Gastrocnemius medialis (tissue), 4 donors: Measurements from ENCODE around the gene RNF213. TPM values are rescaled to one million over a fixed set of nuclear protein-coding genes. Genes with fewer than 3 reads are reported as not detected.

ENCODE experiments used
- ATAC-seq, 2 donors: fragments of 150-250 bp; one replicate each; pipeline ENCODE4 v1.9.1; 2016
- DNase-seq, 2 donors: peaks; one replicate each; pipeline ENCODE4 v3.0.0-alpha.2; 2019
- H3K27ac ChIP-seq, 4 donors: fragments of 200-600 bp; sonication (generic); 1 replicate in 1 of 4; 2 replicates in 3 of 4; pipeline ENCODE4 v1.5.1; 2016 to 2018; ENCODE audit warnings: mild to moderate bottlenecking in 2 of 4, moderate library complexity in 1 of 4
- H3K27me3 ChIP-seq, 3 donors: fragments of 200-600 bp; sonication (generic) in 2 of 3; 1 replicate in 1 of 3; 2 replicates in 2 of 3; pipeline versions ENCODE4 v1.5.1 to v1.6.0; 2016 to 2019; ENCODE audit warnings: mild to moderate bottlenecking in 1 of 3, moderate library complexity in 1 of 3
- H3K36me3 ChIP-seq, 2 donors: fragments of 200-600 bp; sonication (generic) in 1 of 2; one replicate each; pipeline ENCODE4 v1.5.1; 2017 to 2018
- H3K4me1 ChIP-seq, 2 donors: fragments of 200-600 bp; sonication (generic) in 1 of 2; one replicate each; pipeline ENCODE4 v1.5.1; 2016 to 2017; ENCODE audit warnings: mild to moderate bottlenecking in 2 of 2
- H3K4me3 ChIP-seq, 4 donors: fragments of 200-600 bp; sonication (generic) in 3 of 4; 1 replicate in 1 of 4; 2 replicates in 3 of 4; pipeline ENCODE4 v1.5.1; 2016 to 2019; ENCODE audit warnings: mild to moderate bottlenecking in 2 of 4
- H3K9me3 ChIP-seq, 3 donors: fragments of 200-600 bp; sonication (generic) in 2 of 3; 1 replicate in 1 of 3; 2 replicates in 2 of 3; pipeline ENCODE4 v1.5.1; 2016 to 2019
- POLR2A ChIP-seq, 2 donors: fragments of 450-650 bp; IDR thresholded peaks; one replicate each; pipeline ENCODE4 v1.6.1; 2017; ENCODE audit warnings: antibody characterized with exemption in 2 of 2, mild to moderate bottlenecking in 2 of 2, moderate library complexity in 2 of 2
- in situ Hi-C, 4 donors: fragments of 200-750 bp; cut with MboI; loops; one replicate each; pipeline versions ENCODE4 v1.15.0 to v1.8.0; 2017; ENCODE audit warnings: low sequenced_read_pairs in 4 of 4
- intact Hi-C: fragments of 100-400 bp; cut with DNase I; formaldehyde crosslinking; loops from one replicate; pipeline ENCODE4 v1.15.1; 2023; ENCODE audit warnings: low total_unique reads
- microRNA-seq, 2 donors: library from miRNA; unstranded; fragments of <30 nt; microRNA quantifications; one replicate each; pipeline ENCODE4, GENCODE V29; 2016; ENCODE audit warnings: borderline replicate concordance in 2 of 2
- total RNA-seq, 4 donors: library from RNA; depleted of rRNA; stranded (reverse); fragments of >200 nt; gene quantifications; one replicate each; pipeline versions ENCODE4 v1.1.0 to v1.2.3, GENCODE V29; 2016
- TF ChIP-seq, protein P1 (sequence below), 5 experiments: fragments of 450-650 bp in 3 of 5; fragments of 200-600 bp in 2 of 5; sonication (generic) in 2 of 5; IDR thresholded peaks in 4 of 5; conservative IDR thresholded peaks in 1 of 5; 1 replicate in 4 of 5; 2 replicates in 1 of 5; pipeline ENCODE4 v1.5.1; 2016 to 2019; ENCODE audit warnings: antibody characterized with exemption in 5 of 5, mild to moderate bottlenecking in 3 of 5, moderate library complexity in 3 of 5

The RNF213 gene
- total RNA-seq, 4 donors from 2014 or later: 24.1 to 51.8 (median 28.6) TPM

DNA sequence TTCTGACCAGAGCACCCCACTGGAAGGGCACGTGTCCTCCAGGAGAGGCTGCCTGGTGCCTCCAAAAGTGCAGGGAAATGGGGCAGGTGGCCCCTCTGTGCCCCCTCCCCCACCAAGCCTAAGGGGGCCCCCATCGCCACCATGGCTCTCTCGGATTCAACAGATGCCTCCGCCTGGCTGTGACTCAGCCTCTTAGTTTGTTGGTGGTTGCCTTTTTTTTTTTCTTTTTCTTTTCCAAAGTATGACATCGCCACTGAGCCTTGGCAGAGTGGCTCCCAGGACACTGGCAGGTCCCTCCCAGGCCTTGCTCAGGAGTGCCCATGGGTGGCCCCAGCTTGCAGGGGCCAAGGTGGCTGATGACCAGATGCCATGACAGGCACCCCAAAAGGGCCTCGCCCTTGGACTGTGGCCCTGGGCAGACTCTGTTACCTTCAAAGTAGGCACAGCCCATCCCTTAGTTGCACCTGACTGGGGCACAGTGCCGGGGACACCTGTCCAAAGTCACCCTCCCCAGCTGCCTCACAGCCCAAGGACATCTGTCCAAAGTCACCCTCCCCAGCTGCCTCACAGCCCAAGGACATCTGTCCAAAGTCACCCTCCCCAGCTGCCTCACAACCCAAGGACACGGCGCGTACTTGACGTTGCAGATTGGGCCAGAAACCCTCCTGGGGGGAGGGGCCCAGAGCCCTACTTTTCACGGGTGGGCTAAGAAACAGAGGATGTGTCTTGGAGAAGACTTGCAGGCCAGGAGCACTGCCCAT, 186.2 kb downstream of the RNF213 start:
- H3K27ac ChIP-seq: no peak overlapping the region
- in situ Hi-C loops: no loop called here
- no peaks in the 10 kb centered on the region for H3K27me3 ChIP-seq
- no peak overlapping the region for H3K4me3 ChIP-seq
- H3K4me1 ChIP-seq: no peaks in the 10 kb centered on the region
- DNase-seq (no peak), ATAC-seq (no peak)
- no peaks in the 10 kb centered on the region for H3K9me3 ChIP-seq
- no peaks in the 10 kb centered on the region for H3K36me3 ChIP-seq
- intact Hi-C loops: no loop called here
- TF ChIP-seq POLR2A (IDR thresholded peaks at IDR 0.05): no peak
- TF ChIP-seq, protein P1, sequence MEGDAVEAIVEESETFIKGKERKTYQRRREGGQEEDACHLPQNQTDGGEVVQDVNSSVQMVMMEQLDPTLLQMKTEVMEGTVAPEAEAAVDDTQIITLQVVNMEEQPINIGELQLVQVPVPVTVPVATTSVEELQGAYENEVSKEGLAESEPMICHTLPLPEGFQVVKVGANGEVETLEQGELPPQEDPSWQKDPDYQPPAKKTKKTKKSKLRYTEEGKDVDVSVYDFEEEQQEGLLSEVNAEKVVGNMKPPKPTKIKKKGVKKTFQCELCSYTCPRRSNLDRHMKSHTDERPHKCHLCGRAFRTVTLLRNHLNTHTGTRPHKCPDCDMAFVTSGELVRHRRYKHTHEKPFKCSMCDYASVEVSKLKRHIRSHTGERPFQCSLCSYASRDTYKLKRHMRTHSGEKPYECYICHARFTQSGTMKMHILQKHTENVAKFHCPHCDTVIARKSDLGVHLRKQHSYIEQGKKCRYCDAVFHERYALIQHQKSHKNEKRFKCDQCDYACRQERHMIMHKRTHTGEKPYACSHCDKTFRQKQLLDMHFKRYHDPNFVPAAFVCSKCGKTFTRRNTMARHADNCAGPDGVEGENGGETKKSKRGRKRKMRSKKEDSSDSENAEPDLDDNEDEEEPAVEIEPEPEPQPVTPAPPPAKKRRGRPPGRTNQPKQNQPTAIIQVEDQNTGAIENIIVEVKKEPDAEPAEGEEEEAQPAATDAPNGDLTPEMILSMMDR (IDR thresholded peaks at IDR 0.05 in 4 of 5, conservative IDR thresholded peaks at IDR 0.05 in 1 of 5): no peak

DNA sequence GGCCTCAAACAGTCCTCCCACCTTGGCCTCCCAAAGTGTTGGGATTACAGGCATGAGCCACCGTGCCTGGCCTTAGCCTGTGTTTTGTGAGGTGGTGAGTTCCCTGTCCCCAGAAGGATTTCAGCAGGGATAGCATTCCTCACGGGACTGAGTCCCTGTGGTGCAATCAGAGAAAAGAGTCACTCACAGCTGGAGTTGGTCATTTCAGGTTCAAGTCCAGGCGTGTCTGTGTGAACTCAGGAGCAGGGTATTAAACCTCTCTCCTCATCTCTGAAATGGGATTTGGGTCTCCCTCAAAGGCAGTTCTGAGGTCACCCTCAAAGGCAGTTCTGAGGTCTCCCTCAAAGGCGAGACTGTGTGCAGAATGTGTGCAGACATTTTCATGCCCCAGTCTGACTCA, 187.1 kb downstream of the RNF213 start:
- H3K4me3 ChIP-seq: no peak overlapping the region
- intact Hi-C loops: no loop called here
- no peak for TF ChIP-seq POLR2A (IDR thresholded peaks at IDR 0.05)
- TF ChIP-seq, protein P1 (IDR thresholded peaks at IDR 0.05 in 4 of 5, conservative IDR thresholded peaks at IDR 0.05 in 1 of 5): no peak
- H3K27ac ChIP-seq: no peak overlapping the region
- H3K36me3 ChIP-seq: no peaks in the 10 kb centered on the region
- H3K4me1 ChIP-seq: no peaks in the 10 kb centered on the region
- no peaks in the 10 kb centered on the region for H3K27me3 ChIP-seq
- DNase-seq (no peak), ATAC-seq (no peak)
- no peaks in the 10 kb centered on the region for H3K9me3 ChIP-seq
- in situ Hi-C loops: no loop called here

Small RNA genes lying within 50 kb of the gene (microRNA-seq; reads per million reads assigned to microRNA genes)
- gene MIR4730: 0 reads per million in 2 donors

Other genes with a start within 250 kb of the RNF213 start
- 1 to 10 TPM; 5.8 to 8.1 (median 7.0) TPM for gene TBC1D16, start 225.0 kb upstream of the RNF213 start, total RNA-seq
- gene CCDC40, start 224.2 kb upstream of the RNF213 start, total RNA-seq: 1 to 10 TPM in 2 of 4 donors, under 1 TPM in 2; 0.18 to 2.1 (median 1.1) TPM
- gene GAA, start 159.3 kb upstream of the RNF213 start, total RNA-seq: 10 to 100 TPM; 39.2 to 72.3 (median 70.1) TPM
- 10 to 100 TPM; 27.4 to 32.8 (median 30.0) TPM for gene EIF4A3, start 113.7 kb upstream of the RNF213 start, total RNA-seq
- not detected for gene CARD14, start 90.8 kb upstream of the RNF213 start, total RNA-seq
- 10 to 100 TPM in 1 of 4 donors, 1 to 10 TPM in 3; 3.2 to 11.7 (median 6.1) TPM for gene SGSH, start 40.5 kb upstream of the RNF213 start, total RNA-seq
- 1 to 10 TPM; 2.6 to 3.3 (median 3.1) TPM for gene SLC26A11, start 40.4 kb upstream of the RNF213 start, total RNA-seq
- gene ENDOV, start 154.3 kb downstream of the RNF213 start, total RNA-seq: 10 to 100 TPM in 3 of 4 donors, 1 to 10 TPM in 1; 9.1 to 24.1 (median 18.0) TPM
- gene NPTX1, start 215.8 kb downstream of the RNF213 start, total RNA-seq: 1 to 10 TPM in 1 of 4 donors, under 1 TPM in 3; 0.07 to 2.4 (median 0.21) TPM